Gastroesophageal sphincter (tissue), 3 donors: ENCODE measurements around the gene POLR3A.

Source experiments
- CTCF ChIP-seq, 4 experiments: fragments of 200-600 bp in 2 of 4; fragments of 450-650 bp in 2 of 4; sonication (generic) in 1 of 4; IDR thresholded peaks; one replicate each; pipeline ENCODE4 v1.5.1; 2017 to 2019; ENCODE audit warnings: antibody characterized with exemption in 4 of 4, mild to moderate bottlenecking in 2 of 4, moderate library complexity in 2 of 4
- POLR2AphosphoS5 ChIP-seq: sonication (generic); formaldehyde crosslinking; IDR thresholded peaks from one replicate; pipeline ENCODE4 v1.6.1; 2017; ENCODE audit warnings: antibody characterized with exemption

- TF ChIP-seq CTCF (IDR thresholded peaks at IDR 0.05), result no peak
- TF ChIP-seq POLR2AphosphoS5, result no peak
These were observed 88.7 kb downstream of the POLR3A start for GRCh38 chr10:77940627-77941026.
